Caco-2 (cell line): Measurements from ENCODE around the gene CLPSL2. TPM values are rescaled to one million over a fixed set of nuclear protein-coding genes. Genes with fewer than 3 reads are reported as not detected.

Experiments used
- Bru-seq: library from RNA; stranded (reverse); fragments of 400-500 nt; gene quantifications from one replicate; lab custom pipeline; 2021; lab: Mats Ljungman, UMichigan
- BruChase-seq, 2 experiments: library from RNA; stranded (reverse); fragments of 400-500 nt; gene quantifications; one replicate each; lab custom pipeline; 2021; lab: Mats Ljungman, UMichigan
- BruUV-seq: library from RNA; stranded (reverse); fragments of 400-500 nt; replicated peaks from 2 replicates; lab custom pipeline; 2021; lab: Mats Ljungman, UMichigan
- CTCF ChIA-PET: fragments of 300-600 bp; sonication (Branson Sonifier 250); formaldehyde crosslinking; loops from one replicate; lab custom pipeline; 2022; ENCODE audit warnings: antibody characterized with exemption; lab: Charles Lee
- POLR2A ChIA-PET: fragments of 300-600 bp; sonication (Branson Sonifier 250); formaldehyde crosslinking; loops from one replicate; lab custom pipeline; 2022; ENCODE audit warnings: antibody characterized with exemption; lab: Charles Lee
- DNase-seq, 2 experiments: peaks; one replicate each; pipeline versions ENCODE4 v3.0.0 to v3.0.0-alpha.2; 2020 to 2022
- H3K27me3 ChIP-seq: replicated peaks from 2 replicates; pipeline ENCODE4 v1.6.0; 2011; ENCODE audit warnings: low read length; ENCODE audit not compliant: control insufficient read depth, insufficient read depth
- H3K36me3 ChIP-seq: 2 replicates; pipeline ENCODE4 v1.5.1; 2011; ENCODE audit warnings: low read length; ENCODE audit not compliant: control insufficient read depth, insufficient read depth
- H3K4me1 ChIP-seq: fragments of 250-450 bp; sonication (Bioruptor Pico); 2 replicates; pipeline ENCODE4 v1.5.1; 2020; ENCODE audit warnings: mild to moderate bottlenecking
- H3K4me3 ChIP-seq: 2 replicates; pipeline ENCODE4 v1.5.1; 2011; ENCODE audit warnings: low read depth, mild to moderate bottlenecking, control low read depth, low read length
- H3K9me3 ChIP-seq: fragments of 250-450 bp; sonication (Bioruptor Pico); 2 replicates; pipeline ENCODE4 v1.5.1; 2020; ENCODE audit warnings: mild to moderate bottlenecking, moderate library complexity
- H3K27ac Mint-ChIP-seq: one replicate; pipeline ENCODE4 v1.8.0; 2022; ENCODE audit warnings: mixed read lengths; ENCODE audit not compliant: unreplicated experiment
- H3K27me3 Mint-ChIP-seq: one replicate; pipeline ENCODE4 v1.8.0; 2022; ENCODE audit warnings: mixed read lengths; ENCODE audit not compliant: insufficient read depth, unreplicated experiment
- H3K36me3 Mint-ChIP-seq: one replicate; pipeline ENCODE4 v1.8.0; 2022; ENCODE audit warnings: mild to moderate bottlenecking, mixed read lengths; ENCODE audit not compliant: insufficient read depth, unreplicated experiment
- H3K4me1 Mint-ChIP-seq: one replicate; pipeline ENCODE4 v1.8.0; 2022; ENCODE audit warnings: low read depth, mixed read lengths; ENCODE audit not compliant: unreplicated experiment
- H3K4me3 Mint-ChIP-seq: one replicate; pipeline ENCODE4 v1.8.0; 2022; ENCODE audit warnings: mild to moderate bottlenecking, moderate library complexity, mixed read lengths; ENCODE audit not compliant: unreplicated experiment
- H3K9me3 Mint-ChIP-seq: one replicate; pipeline ENCODE4 v1.8.0; 2022; ENCODE audit warnings: mixed read lengths; ENCODE audit not compliant: unreplicated experiment
- CTCF ChIP-seq, 2 experiments: fragments of 200-600 bp in 1 of 2; IDR thresholded peaks; 1 replicate in 1 of 2; 2 replicates in 1 of 2; pipeline versions ENCODE4 v1.5.1 to v1.8.0; 2011 to 2022; ENCODE audit warnings: antibody characterized with exemption in 1 of 2, control low read depth in 1 of 2, inconsistent platforms in 1 of 2, low read depth in 1 of 2, low read length in 1 of 2, mild to moderate bottlenecking in 1 of 2, moderate library complexity in 1 of 2; ENCODE audit not compliant: insufficient read depth in 1 of 2, severe bottlenecking in 1 of 2, unreplicated experiment in 1 of 2
- intact Hi-C: fragments of 100-400 bp; cut with micrococcal nuclease; formaldehyde crosslinking; loops from one replicate; pipeline ENCODE4 v1.10.0; 2022; ENCODE audit not compliant: unreplicated experiment
- long read RNA-seq: library from polyadenylated mRNA; stranded (forward); transcript quantifications from one replicate; pipeline ENCODE4 v2.0.0, GENCODE V29; 2022
- total RNA-seq: library from RNA; stranded (reverse); gene quantifications from 2 replicates; pipeline ENCODE4 v1.2.3, GENCODE V29; 2022

CLPSL2 gene
- total RNA-seq (1.3 and 2.0 TPM in 2 replicates), Bru-seq, nascent RNA (percentile 45 among the genes with signal in this experiment), BruChase-seq, experiment 1, labeled RNA remaining after a 2-hour chase (percentile 19 among the genes with signal in this experiment), BruChase-seq, experiment 2, labeled RNA remaining after a 6-hour chase (percentile 36 among the genes with signal in this experiment)
- long read RNA-seq, partial matches to known transcripts: 0 of 2 reads
- long read RNA-seq, other reads (novel, unspliced or antisense): 1 of 2 reads

DNA sequence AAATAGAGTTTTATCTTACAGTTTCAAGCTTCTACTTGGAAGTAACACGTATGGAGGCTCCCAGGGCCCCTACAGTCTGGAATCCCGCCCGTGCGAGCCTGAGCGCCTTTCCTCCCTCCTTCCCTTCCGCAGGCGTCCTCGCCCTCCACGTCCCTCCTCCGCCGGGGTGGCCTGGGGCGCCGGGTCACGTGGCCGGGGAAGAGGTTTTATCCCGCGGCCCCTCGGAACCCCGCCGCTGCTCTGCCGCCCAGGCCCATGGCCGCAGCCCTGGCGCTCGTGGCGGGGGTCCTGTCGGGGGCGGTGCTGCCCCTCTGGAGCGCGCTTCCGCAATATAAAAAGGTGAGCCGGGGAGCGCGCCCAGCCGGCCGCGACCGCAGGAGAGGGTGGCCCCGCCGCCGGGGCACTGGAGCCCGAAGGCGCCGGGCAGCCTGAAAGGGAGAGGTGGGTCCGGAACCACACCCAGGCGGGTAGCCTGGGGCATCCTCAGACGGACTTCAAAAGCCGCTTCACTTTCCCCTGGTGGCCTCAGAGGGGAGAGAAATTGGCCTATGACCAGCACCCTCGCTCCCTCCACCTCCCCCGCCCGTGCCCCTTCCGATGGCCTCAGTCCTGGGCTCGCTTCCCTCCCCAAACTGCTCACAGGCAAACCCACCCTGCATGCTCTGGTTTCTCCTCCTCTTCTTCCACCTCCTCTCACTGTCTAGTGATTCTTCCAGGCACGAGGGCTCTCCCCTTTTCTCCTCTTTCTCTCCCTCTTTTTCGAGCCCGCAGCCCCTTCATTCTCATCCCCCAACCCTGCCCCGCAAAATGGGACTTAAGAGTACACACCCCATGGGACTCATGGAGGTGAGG, at the start of gene CLPSL2:
Gene CLPSL2, plus strand, starts transcription at position 235 of the 852 bp plus-strand sequence. Its CDS starts 21 bp downstream, at position 256.
- H3K36me3 ChIP-seq: no peaks in the 10 kb centered on the region
- H3K4me3 Mint-ChIP-seq: peak within 1 kb of the TSS; percentile 81
- intact Hi-C loops: no loop called here
- H3K27me3 Mint-ChIP-seq: no peaks in the 10 kb centered on the region
- H3K27ac Mint-ChIP-seq: peak within 1 kb of the TSS; percentile 82
- H3K4me1 ChIP-seq: 0 out of 2 replicates have a peak, but pooled peaks cover 4% of the 10 kb centered on the region
- no peak for TF ChIP-seq CTCF (IDR thresholded peaks at IDR 0.05; ENCODE audit: insufficient read depth in 1 of 2, low read depth in 1 of 2, low read length in 1 of 2, severe bottlenecking in 1 of 2, unreplicated experiment in 1 of 2)
- H3K27me3 ChIP-seq: no peaks in the 10 kb centered on the region
- H3K9me3 Mint-ChIP-seq: no peaks in the 10 kb centered on the region
- no peaks in the 10 kb centered on the region for H3K9me3 ChIP-seq
- CTCF ChIA-PET: no interaction called here
- POLR2A ChIA-PET: no interaction called here
- no peaks in the 10 kb centered on the region for H3K36me3 Mint-ChIP-seq
- DNase-seq: peak; percentile 68
- no TSS peak for BruUV-seq
- H3K4me1 Mint-ChIP-seq: no peaks in the 10 kb centered on the region
- H3K4me3 ChIP-seq: peak within 1 kb of the TSS; percentile 53

DNA sequence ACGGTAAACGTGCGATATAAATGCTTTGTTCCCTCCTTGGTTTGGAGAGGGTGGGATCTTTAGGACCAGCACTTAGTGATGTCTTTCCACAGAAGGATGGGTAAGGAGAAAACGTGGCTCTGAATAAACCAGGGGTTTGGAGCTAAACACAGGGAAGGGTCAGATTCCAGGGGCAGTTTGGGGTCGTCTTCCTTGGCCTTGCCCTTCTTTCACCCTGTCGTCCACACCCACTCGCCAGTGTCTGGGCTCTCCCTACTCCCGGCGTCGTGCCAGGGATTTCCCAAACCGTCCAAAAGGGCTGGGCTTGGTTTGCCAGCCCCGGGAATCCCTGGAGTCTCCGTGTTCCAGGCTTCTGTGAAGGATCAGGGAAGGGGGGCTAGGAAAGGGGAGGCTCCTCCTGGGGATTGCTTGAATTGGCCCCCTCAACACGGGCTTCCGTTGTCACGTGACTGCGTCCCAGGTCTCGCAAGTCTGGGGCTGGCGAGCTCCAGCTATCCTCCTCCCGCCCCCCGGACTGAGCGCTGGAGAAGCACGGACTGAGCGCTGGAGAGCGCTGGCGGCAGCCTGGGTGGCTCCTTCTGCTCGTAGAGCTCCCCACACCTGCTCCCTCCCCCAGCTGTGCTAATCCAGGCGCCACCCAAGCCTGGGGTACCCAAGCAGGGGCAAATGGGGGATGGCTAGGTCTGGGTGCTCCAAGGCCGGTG, 49.0 kb upstream of the CLPSL2 start:
- Histone ChIP-seq H3K4me1 (peaks cover 40% of the 10 kb centered on the region), H3K36me3 (no peaks in the 10 kb centered on the region), H3K9me3 (no peaks in the 10 kb centered on the region), H3K27me3 (no peaks in the 10 kb centered on the region), H3K4me3 (peak overlapping the region; percentile 72)
- DNase-seq: peak; percentile 59
- intact Hi-C loops: no loop called here
- H3K36me3 Mint-ChIP-seq: no peaks in the 10 kb centered on the region
- H3K4me3 Mint-ChIP-seq: peak overlapping the region; percentile 78
- POLR2A ChIA-PET: no interaction called here
- CTCF ChIA-PET: interaction anchor here (1.1 to 1.2 kb wide), 3 partner anchors 9 to 212 kb away, joined by 3 to 5 read pairs (median 3); partner anchors contain the start of gene ARMC12
- no peaks in the 10 kb centered on the region for H3K9me3 Mint-ChIP-seq
- TSS peak; percentile 7 for BruUV-seq
- no peak overlapping the region for H3K27ac Mint-ChIP-seq
- H3K27me3 Mint-ChIP-seq: no peaks in the 10 kb centered on the region
- TF ChIP-seq CTCF (IDR thresholded peaks at IDR 0.05; ENCODE audit: insufficient read depth in 1 of 2, low read depth in 1 of 2, low read length in 1 of 2, severe bottlenecking in 1 of 2, unreplicated experiment in 1 of 2): no peak
- H3K4me1 Mint-ChIP-seq: peaks cover 23% of the 10 kb centered on the region
